ENCODE results near the gene OGT.

OGT gene

GRCh38 chrX:71623714-71624113 is 90.8 kb downstream of the OGT start:
- DNase-seq = peak; percentile 28 to 44 (median 31)

GRCh38 chrX:71625471-71625870 is 92.6 kb downstream of the OGT start:
- DNase-seq = no peak

Measured in suppressor macrophage treated with lipopolysaccharide for 1 hour (primary cell).